ENCODE data around the gene SDHAF4.
"Not testable (repeated sequence)": the region's sequence is repeated elsewhere in the genome, so short reads cannot be mapped to it uniquely, and the experiment has no call there.

GRCh38 chr6:70607371-70607770 lies 40.6 kb downstream of the SDHAF4 start:
- TF ChIP-seq CTCF, POLR2A (IDR thresholded peaks at IDR 0.05): not testable (repeated sequence)

Data from lower leg skin (tissue), 3 donors.